Measurements from ENCODE around the gene TRIO.

TRIO gene

GRCh38 chr5:14129123-14129522, 14.0 kb upstream of the TRIO start:
- TF ChIP-seq CSDC2 (CRISPR knock-in tag; IDR thresholded peaks at IDR 0.05): no peak
- no peak for TF ChIP-seq TOX (CRISPR knock-in tag; IDR thresholded peaks at IDR 0.05; ENCODE audit: borderline replicate concordance)
- no peak for TF ChIP-seq ZNF565 (CRISPR knock-in tag; conservative IDR thresholded peaks at IDR 0.05; ENCODE audit: low read depth)
- TF ChIP-seq RARB (CRISPR knock-in tag; IDR thresholded peaks at IDR 0.05): no peak
- no peak for TF ChIP-seq OSR1 (CRISPR knock-in tag; IDR thresholded peaks at IDR 0.05)
- no peak for TF ChIP-seq PATZ1 (CRISPR knock-in tag; IDR thresholded peaks at IDR 0.05; ENCODE audit: borderline replicate concordance)
- TF ChIP-seq GLIS3 (CRISPR knock-in tag; IDR thresholded peaks at IDR 0.05): no peak
- TF ChIP-seq ZNF70 (CRISPR knock-in tag; IDR thresholded peaks at IDR 0.05): no peak
- no peak for TF ChIP-seq TCF4 (CRISPR knock-in tag; IDR thresholded peaks at IDR 0.05; ENCODE audit: borderline replicate concordance)
- TF ChIP-seq ZNF8 (CRISPR knock-in tag; IDR thresholded peaks at IDR 0.05): no peak
- no peak for TF ChIP-seq CSRNP3 (CRISPR knock-in tag; IDR thresholded peaks at IDR 0.05)
- TF ChIP-seq POU6F1 (CRISPR knock-in tag; IDR thresholded peaks at IDR 0.05; ENCODE audit: borderline replicate concordance, low read depth): no peak
- TF ChIP-seq ARNTL (CRISPR knock-in tag; IDR thresholded peaks at IDR 0.05; ENCODE audit: borderline replicate concordance, low read depth): no peak
- no peak for TF ChIP-seq CREB5 (CRISPR knock-in tag; IDR thresholded peaks at IDR 0.05; ENCODE audit: low read depth)
- no peak for TF ChIP-seq BACH2 (CRISPR knock-in tag; IDR thresholded peaks at IDR 0.05; ENCODE audit: borderline replicate concordance)
- TF ChIP-seq ZC3H10 (CRISPR knock-in tag; IDR thresholded peaks at IDR 0.05): no peak
- no peak for TF ChIP-seq ZFP3 (CRISPR knock-in tag; IDR thresholded peaks at IDR 0.05)
- TF ChIP-seq ISL1 (CRISPR knock-in tag; IDR thresholded peaks at IDR 0.05): no peak
- ATAC-seq: no peak

- TF ChIP-seq SNAI2 (CRISPR knock-in tag; IDR thresholded peaks at IDR 0.05) (no peak), GLIS3 (CRISPR knock-in tag; IDR thresholded peaks at IDR 0.05) (no peak), BACH2 (CRISPR knock-in tag; IDR thresholded peaks at IDR 0.05; ENCODE audit: borderline replicate concordance) (no peak), PPARA (CRISPR knock-in tag; IDR thresholded peaks at IDR 0.05; ENCODE audit: borderline replicate concordance) (no peak), CSDC2 (CRISPR knock-in tag; IDR thresholded peaks at IDR 0.05) (no peak), ZNF565 (CRISPR knock-in tag; conservative IDR thresholded peaks at IDR 0.05; ENCODE audit: low read depth) (no peak), PATZ1 (CRISPR knock-in tag; IDR thresholded peaks at IDR 0.05; ENCODE audit: borderline replicate concordance) (no peak), ZFP30 (CRISPR knock-in tag; IDR thresholded peaks at IDR 0.05) (no peak)
- no peak for ATAC-seq
Measured at GRCh38 chr5:14131855-14132503, 11.2 kb upstream of the TRIO start.

DNA sequence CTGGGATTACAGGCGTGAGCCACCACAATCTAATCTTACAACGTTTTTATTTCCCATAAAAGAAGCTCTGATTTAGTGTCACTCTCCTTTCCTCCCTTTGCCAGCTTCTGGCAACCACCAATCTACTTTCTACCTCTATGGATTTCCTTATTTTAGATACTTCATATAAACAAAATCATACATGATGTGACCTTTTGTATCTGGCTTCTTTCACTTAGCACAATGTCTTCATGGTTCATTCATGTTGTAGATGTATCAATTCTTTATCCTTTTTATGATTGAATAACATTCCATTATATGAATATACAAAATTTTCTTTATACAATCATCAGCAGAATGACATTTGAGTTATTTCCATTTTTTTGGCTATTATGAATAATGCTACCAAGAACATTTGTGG, 9.7 kb upstream of the TRIO start:
- ATAC-seq: no peak
- TF ChIP-seq ISL1 (CRISPR knock-in tag; IDR thresholded peaks at IDR 0.05) (no peak), ZNF70 (CRISPR knock-in tag; IDR thresholded peaks at IDR 0.05) (no peak), ESRRG (CRISPR knock-in tag; IDR thresholded peaks at IDR 0.05) (no peak), GLIS3 (CRISPR knock-in tag; IDR thresholded peaks at IDR 0.05) (no peak), BACH2 (CRISPR knock-in tag; IDR thresholded peaks at IDR 0.05; ENCODE audit: borderline replicate concordance) (no peak), POU6F1 (CRISPR knock-in tag; IDR thresholded peaks at IDR 0.05; ENCODE audit: borderline replicate concordance, low read depth) (no peak), RARB (CRISPR knock-in tag; IDR thresholded peaks at IDR 0.05) (no peak), CSDC2 (CRISPR knock-in tag; IDR thresholded peaks at IDR 0.05) (no peak), ZC3H10 (CRISPR knock-in tag; IDR thresholded peaks at IDR 0.05) (no peak), TCF4 (CRISPR knock-in tag; IDR thresholded peaks at IDR 0.05; ENCODE audit: borderline replicate concordance) (no peak), OSR1 (CRISPR knock-in tag; IDR thresholded peaks at IDR 0.05) (no peak)
